Kidney glomerular epithelial cell (primary cell): ENCODE data around the gene ARHGAP35.
"Not testable (repeated sequence)": the region's sequence is repeated elsewhere in the genome, so short reads cannot be mapped to it uniquely, and the experiment has no call there.

Experiments used
- DNase-seq: peaks from one replicate; lab custom pipeline; 2025; lab: John Stamatoyannopoulos, UW

The ARHGAP35 gene

GRCh38 chr19:46860846-46861690 lies at the start of gene ARHGAP35:
TSS of gene ARHGAP35 (plus strand) at chr19:46860997. CDS start at chr19:46918676, 57,679 bp downstream.
- DNase-seq, result no peak

GRCh38 chr19:46812977-46813838 lies 47.6 kb upstream of the ARHGAP35 start:
- DNase-seq, result no peak

GRCh38 chr19:46813839-46814358 lies 46.9 kb upstream of the ARHGAP35 start:
- no peak for DNase-seq

GRCh38 chr19:46815833-46816627 lies 44.8 kb upstream of the ARHGAP35 start:
- DNase-seq, result no peak

GRCh38 chr19:46818812-46819211 lies 42.0 kb upstream of the ARHGAP35 start:
- no peak for DNase-seq

DNA sequence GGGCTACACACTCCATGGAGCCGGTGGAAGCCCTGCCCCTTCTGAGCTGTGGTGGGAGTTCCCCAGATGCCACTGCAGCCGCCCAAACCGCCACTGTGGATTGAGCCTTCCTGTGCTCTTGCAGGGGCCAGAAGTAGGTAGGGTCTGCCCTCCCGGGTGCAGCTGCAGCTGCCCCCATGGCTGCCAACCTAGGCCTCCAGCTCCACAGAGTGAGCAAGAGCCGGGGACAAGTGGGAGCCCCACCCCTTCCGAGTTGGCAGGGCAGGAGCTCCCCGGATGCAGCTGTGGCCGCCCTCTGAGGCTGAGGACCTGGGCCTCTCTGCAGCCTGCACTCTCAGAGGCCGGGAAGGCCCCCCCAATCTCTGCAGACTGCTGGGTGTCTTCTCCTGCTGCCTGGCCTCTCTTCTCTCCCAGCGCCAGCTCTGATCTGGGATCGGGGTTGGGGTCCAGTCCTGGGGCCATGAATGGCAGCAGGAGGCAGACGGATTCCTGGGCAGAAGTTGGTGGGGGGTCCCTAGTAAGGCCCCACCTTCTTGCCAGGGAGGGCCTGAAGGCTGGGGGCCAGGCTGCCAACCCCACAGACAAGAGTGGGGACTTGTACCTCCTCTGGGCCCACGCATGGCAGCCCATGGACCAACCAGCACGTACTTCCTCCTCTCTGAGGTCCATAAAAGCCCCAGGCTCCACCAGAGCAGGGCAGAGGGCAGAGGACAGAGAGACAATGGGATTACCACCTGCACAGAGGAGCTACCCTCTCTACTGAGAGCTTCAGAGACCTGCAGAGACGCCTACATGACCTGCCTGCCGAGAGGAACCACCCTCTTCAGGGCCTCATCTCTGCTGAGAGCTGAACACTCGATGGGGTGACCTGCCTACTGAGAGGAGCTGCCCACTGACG lies 39.0 kb upstream of the ARHGAP35 start:
- no peak for DNase-seq

DNA sequence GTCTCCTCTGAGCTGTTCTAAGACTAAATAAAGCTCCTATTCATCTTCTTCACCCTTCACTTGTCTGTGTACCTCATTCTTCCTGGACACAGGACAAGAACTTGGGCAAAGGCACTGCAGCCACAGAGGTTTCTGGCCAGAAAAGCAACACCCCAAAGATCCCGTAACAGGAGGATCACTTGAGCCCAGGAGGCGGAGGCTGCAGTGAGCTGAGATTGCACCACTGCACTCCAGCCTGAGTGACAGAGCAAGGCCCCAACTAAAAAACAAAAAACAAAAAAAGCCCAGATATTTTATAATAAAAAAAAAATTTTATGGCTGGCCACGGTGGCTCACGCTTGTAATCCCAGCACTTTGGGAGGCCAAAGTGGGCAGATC lies 38.4 kb upstream of the ARHGAP35 start:
- DNase-seq, result not testable (repeated sequence)

- DNase-seq, result no peak
Observed at GRCh38 chr19:46823049-46823448, 37.7 kb upstream of the ARHGAP35 start.

- no peak for DNase-seq
Observed at GRCh38 chr19:46824890-46825730, 35.7 kb upstream of the ARHGAP35 start.

DNA sequence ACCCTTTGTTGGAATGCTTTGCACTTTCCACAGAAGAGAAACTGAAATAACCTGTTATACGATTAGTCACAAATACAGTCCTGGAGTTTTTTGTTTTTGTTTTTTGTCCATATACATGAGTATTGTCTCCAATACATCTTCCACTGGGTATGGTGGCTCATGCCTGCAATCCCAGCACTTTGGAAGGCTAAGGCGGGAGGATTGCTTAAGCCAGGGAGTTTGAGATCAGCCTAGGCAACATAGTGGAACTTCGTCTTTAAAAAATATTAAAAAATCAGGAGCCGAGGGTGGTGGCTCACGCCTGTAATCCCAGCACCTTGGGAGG lies 35.1 kb upstream of the ARHGAP35 start:
- no peak for DNase-seq

DNA sequence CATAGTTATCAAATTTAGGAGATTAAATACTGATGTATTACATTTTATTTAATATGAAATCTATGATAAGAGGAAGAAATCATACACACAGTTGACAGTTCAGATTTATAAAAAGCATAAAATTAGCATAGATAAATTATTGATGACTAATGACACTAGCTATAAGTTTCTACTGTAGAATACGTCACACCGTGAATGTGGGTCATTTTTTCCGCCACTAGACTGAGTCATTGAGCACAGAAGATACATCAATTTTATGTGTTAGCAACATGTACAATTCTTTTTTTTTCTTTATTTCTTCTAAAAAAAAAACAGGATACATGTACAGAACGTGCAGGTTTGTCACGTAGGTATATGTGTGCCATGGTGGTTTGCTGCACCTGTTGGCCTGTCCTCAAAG lies 32.3 kb upstream of the ARHGAP35 start:
- no peak for DNase-seq

GRCh38 chr19:46830864-46831263 lies 29.9 kb upstream of the ARHGAP35 start:
- no peak for DNase-seq

DNA sequence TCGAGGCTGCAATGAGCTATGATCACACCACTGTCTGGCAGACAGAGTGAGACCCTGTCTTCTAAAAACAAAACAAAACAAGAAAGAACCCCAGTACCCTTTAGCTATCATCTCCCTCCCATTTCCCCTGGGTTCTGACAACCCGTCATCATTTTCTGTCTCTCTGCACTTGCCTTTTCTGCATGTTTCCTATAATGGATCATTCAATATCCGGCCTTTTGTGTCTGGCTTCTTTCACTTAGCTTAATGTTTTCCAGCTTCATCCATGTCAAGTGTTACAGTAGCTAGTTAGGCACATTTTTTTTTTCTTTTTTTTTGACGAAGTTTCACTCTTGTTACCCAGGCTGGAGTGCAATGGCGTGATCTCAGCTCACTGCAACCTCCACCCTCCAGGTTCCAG lies 26.7 kb upstream of the ARHGAP35 start:
- DNase-seq, result no peak

- DNase-seq, result no peak
Observed at GRCh38 chr19:46834984-46835383, 25.8 kb upstream of the ARHGAP35 start.

GRCh38 chr19:46838160-46838559 lies 22.6 kb upstream of the ARHGAP35 start:
- no peak for DNase-seq

DNA sequence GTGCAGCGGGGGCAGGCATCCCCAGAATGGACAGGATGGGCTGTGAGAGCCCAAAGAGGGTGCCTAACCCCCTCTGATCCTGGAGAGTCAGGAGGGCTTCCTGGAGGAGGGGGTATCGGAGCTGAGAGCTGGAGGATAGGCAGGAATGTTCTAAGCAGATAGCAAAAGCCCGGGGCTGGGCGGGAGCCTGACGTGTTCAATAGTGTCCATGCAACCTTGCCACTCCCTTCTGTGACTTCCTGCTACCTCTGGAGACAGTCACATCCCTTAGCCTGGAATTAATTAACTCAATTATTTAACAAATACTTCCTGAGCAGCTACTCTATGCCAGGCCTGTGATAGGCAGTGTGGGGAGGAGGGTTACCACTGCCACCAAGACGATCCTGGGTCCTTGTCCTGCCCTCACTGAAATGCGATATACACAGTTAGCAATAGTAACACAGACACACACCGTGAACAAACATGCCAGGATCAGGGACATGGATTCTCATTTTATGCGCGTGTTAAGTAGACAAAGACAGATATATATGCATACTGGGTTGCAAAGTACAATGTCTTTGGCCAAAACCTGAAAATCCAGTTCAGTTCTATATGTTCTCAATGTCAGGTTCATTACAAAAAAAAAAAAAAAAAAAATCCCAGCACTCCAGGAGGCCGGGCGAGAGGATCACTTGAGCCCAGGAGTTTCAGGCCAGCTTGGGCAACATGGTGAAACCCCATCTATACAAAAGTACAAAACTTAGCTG lies 20.9 kb upstream of the ARHGAP35 start:
- DNase-seq, result no peak

DNA sequence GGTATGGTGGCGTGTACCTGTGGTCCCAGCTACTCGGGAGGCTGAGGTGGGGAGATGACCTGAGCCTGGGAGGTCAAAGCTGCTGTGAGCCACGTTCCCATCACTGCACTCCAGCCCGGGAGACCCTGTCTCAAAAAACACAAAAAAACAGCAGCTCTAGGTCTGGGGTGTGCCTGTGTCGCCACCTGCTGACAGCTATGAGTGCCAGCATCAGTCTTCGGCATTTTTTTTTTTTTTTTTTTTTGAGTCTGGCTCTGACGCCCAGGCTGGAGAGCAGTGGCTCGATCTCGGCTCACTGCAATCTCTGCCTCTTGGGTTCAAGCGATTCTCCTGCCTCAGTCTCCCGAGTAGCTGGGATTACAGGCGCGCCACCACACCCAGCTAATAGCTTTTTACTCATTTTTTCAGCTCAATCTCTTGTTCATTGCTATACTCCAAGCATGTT lies 20.3 kb upstream of the ARHGAP35 start:
- peak; percentile 15 for DNase-seq

- DNase-seq, result peak; percentile 1
Observed at GRCh38 chr19:46841458-46842083, 19.2 kb upstream of the ARHGAP35 start.

DNA sequence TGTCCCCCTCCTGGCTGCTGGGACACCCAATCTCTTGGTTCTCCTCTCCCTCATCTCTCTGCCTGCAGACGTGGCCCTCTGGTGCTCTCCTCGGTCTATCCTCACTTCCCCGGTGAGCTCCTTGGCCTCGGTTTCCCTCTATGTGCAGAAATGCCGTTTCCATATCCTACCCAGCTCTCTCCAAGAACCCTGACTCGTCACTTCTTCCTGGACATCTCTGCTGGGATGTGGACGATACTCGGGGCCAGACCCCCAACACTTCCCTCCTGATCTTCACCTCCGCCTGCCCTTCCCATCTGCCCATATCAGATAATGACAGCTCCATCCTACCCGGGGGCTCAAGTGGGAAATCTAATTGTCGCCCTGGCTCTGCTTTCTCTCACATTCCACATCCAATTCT lies 18.0 kb upstream of the ARHGAP35 start:
- DNase-seq, result no peak
